Ovary (tissue), 9 donors: ENCODE results near the gene ANK2. TPM values are rescaled to one million over a fixed set of nuclear protein-coding genes. Genes with fewer than 3 reads are reported as not detected.
A peak's percentile ranks its signal among the peaks of the same experiment; 100 is the strongest.

ENCODE experiments used
- DNase-seq, 5 donors: peaks; one replicate each; pipeline ENCODE4 v3.0.0-alpha.2; 2019 to 2020
- H3K27ac ChIP-seq, 2 donors: fragments of 200-600 bp; one replicate each; pipeline versions ENCODE4 v1.5.1 to v1.8.0; 2019 to 2022
- H3K27me3 ChIP-seq: fragments of 200-600 bp; one replicate; pipeline ENCODE4 v1.8.0; 2022
- H3K36me3 ChIP-seq: fragments of 200-600 bp; sonication (generic); one replicate; pipeline ENCODE4 v1.5.1; 2019
- H3K4me1 ChIP-seq: one replicate; pipeline ENCODE4 v1.8.1; 2013; ENCODE audit warnings: mild to moderate bottlenecking, moderate library complexity; ENCODE audit not compliant: insufficient read depth
- H3K4me3 ChIP-seq: fragments of 200-600 bp; sonication (generic); one replicate; pipeline ENCODE4 v1.5.1; 2017
- H3K9me3 ChIP-seq, 2 donors: fragments of 200-600 bp in 1 of 2; sonication (generic) in 1 of 2; one replicate each; pipeline versions ENCODE4 v1.5.1 to v1.8.1; 2013 to 2019; ENCODE audit warnings: mild to moderate bottlenecking in 1 of 2, moderate library complexity in 1 of 2
- CTCF ChIP-seq, 3 donors: fragments of 450-650 bp in 2 of 3; fragments of 200-600 bp in 1 of 3; IDR thresholded peaks; one replicate each; pipeline versions ENCODE4 v1.5.1 to v1.8.0; 2016 to 2022; ENCODE audit warnings: antibody characterized with exemption in 3 of 3, mild to moderate bottlenecking in 1 of 3
- EP300 ChIP-seq: sonication (generic); formaldehyde crosslinking; IDR thresholded peaks from one replicate; pipeline ENCODE4 v1.6.1; 2017; ENCODE audit warnings: antibody characterized with exemption
- POLR2A ChIP-seq: fragments of 450-650 bp; IDR thresholded peaks from one replicate; pipeline ENCODE4 v1.6.1; 2017; ENCODE audit warnings: antibody characterized with exemption, mild to moderate bottlenecking, moderate library complexity
- WGBS, 3 donors: extraction: QIAGEN DNeasy Blood & Tissue Kit in 1 of 3; methylation state at CpG; one replicate each; pipeline versions ENCODE4 v1.1.5 to v1.1.7; 2013 to 2017; 5-methylcytosine and 5-hydroxymethylcytosine counted together
- intact Hi-C, 4 donors: fragments of 100-400 bp; cut with DNase I; formaldehyde crosslinking; loops; one replicate each; pipeline versions ENCODE4 v1.11.0 to v1.15.1; 2022 to 2023
- polyA plus RNA-seq, 2 donors: library from polyadenylated mRNA; stranded (reverse); fragments of 200-250 nt in 1 of 2; fragments of 350-450 nt in 1 of 2; fragmentation: Illumina TruSeq in 1 of 2; extraction: RNeasy Lipid Tissue Mini Kit (QIAGEN cat#74804) in 1 of 2; gene quantifications; one replicate each; pipeline ENCODE4 v1.2.3, GENCODE V29; 2013 to 2014
- total RNA-seq, 7 donors: library from RNA; depleted of rRNA in 2 of 7; stranded (reverse); fragments of >200 nt in 2 of 7; fragmentation: NEBNext Ultra II Directional in 3 of 7; extraction: Animal tissue kit (Norgen Biotek cat#: 25700) in 3 of 7; gene quantifications; one replicate each; pipeline versions ENCODE4 v1.1.0 to v1.2.4, GENCODE V29; 2016 to 2023
- donor health status: DM: no; HTN: no; CAD: no; lungs with moderate emphysema.
- donor health status: DM: no; HTN: no; CAD: no.
- donor health status: Bipolar disorder and iron deficiency.
- donor health status: DM: yes; HTN: yes; CAD: no.
- donor health status: DM: no; HTN: no; CAD: no.
- donor health status: DM: yes; HTN: yes; CAD: no.

The ANK2 gene
- total and polyA plus RNA-seq, 9 donors: 26.4 to 120 (median 66.9) TPM

- TF ChIP-seq CTCF (IDR thresholded peaks at IDR 0.05): no peak
- TF ChIP-seq EP300: no peak
- no peak for TF ChIP-seq POLR2A
- no peaks in the 10 kb centered on the region for H3K27me3 ChIP-seq
- H3K9me3 ChIP-seq: no peaks in the 10 kb centered on the region
- H3K27ac ChIP-seq: no peak overlapping the region
- H3K4me1 ChIP-seq: peaks cover 2% of the 10 kb centered on the region
- H3K4me3 ChIP-seq: no peak overlapping the region
- no peaks in the 10 kb centered on the region for H3K36me3 ChIP-seq
- DNase-seq: no peak
- intact Hi-C loops: no loop called here
- 30 to 63% (median 38%) methylated on average over 2 of the region's 2 CpGs for WGBS, 3 donors
Measured at GRCh38 chr4:113170805-113171468, 121.5 kb downstream of the ANK2 start.

DNA sequence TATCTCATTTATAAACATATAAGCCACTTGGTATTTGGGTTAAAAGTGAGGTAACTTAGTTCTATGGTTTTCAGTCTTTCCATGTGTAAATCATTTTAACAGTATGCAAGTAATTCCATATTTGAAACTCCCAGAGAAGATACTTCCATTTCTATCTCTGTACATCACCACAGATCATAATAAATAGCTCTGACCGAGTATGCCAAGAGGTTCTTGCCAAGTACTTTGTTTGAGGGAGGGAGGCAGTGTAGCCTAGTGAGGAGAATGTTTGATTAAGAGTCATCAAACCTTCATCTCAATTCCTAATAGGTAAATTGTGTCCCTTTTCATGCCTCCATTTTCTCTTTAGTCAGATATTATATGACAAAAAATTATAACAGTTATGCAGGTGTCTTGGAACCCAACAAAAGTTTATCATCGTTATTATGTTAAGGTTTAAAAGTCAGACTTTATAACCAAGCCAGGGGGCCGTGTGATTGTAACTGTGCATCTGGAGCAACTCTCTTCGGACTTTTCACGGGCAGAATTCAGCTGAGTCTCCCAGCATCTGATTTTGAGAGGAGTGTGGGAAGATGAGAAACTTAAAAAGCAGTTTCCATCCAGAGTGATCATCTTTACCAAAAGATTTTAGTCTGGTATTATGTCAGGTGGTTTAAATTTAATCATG, 123.8 kb downstream of the ANK2 start:
- Histone ChIP-seq H3K36me3 (no peaks in the 10 kb centered on the region), H3K9me3 (no peaks in the 10 kb centered on the region), H3K27me3 (no peaks in the 10 kb centered on the region), H3K27ac (no peak overlapping the region), H3K4me3 (no peak overlapping the region), H3K4me1 (peaks cover 2% of the 10 kb centered on the region)
- TF ChIP-seq CTCF (IDR thresholded peaks at IDR 0.05): no peak
- TF ChIP-seq EP300: no peak
- TF ChIP-seq POLR2A: no peak
- WGBS, 3 donors: 65 to 74% (median 69%) methylated on average over 5 of the region's 5 CpGs
- intact Hi-C loops: no loop called here
- DNase-seq: no peak

- 80 to 83% (median 80%) methylated on average over 3 of the region's 3 CpGs for WGBS, 3 donors
- no peak overlapping the region for H3K27ac ChIP-seq
Measured at GRCh38 chr4:113173793-113174264, 124.4 kb downstream of the ANK2 start.

DNA sequence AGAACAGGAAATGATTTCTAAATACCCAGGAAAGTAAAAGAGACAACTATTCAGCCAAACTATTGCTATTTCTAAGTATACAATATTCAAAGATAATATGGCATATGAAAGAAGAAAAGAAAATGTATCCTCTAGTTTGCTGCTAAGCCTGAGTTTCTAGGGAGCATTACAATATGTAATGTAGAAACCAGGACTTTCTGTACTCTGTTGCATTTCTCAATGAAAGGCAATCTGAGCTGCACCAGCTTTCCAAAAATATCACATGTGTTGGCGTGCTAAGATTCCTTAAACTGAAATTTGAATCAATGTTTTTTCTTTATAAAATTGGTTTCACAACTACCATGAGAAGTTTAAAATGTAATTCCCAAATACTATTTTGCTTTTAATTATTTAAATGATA, 129.6 kb downstream of the ANK2 start:
- intact Hi-C loops: no loop called here
- H3K27ac ChIP-seq: no peak overlapping the region
- H3K9me3 ChIP-seq: no peaks in the 10 kb centered on the region
- no peaks in the 10 kb centered on the region for H3K27me3 ChIP-seq
- no peak overlapping the region for H3K4me3 ChIP-seq
- 5 to 11% (median 7%) methylated on average over 1 of the region's 1 CpG for WGBS, 3 donors
- no peak for TF ChIP-seq CTCF (IDR thresholded peaks at IDR 0.05)
- TF ChIP-seq EP300: no peak
- TF ChIP-seq POLR2A: no peak
- H3K36me3 ChIP-seq: no peaks in the 10 kb centered on the region
- DNase-seq: peak in 1 of 5 donors; percentile 26
- peaks cover 11% of the 10 kb centered on the region for H3K4me1 ChIP-seq

More at GRCh38 chr4:113173793-113174264, 124.4 kb downstream of the ANK2 start:
- Histone ChIP-seq H3K9me3 (no peaks in the 10 kb centered on the region), H3K4me1 (peaks cover 4% of the 10 kb centered on the region), H3K4me3 (no peak overlapping the region), H3K27me3 (no peaks in the 10 kb centered on the region), H3K36me3 (no peaks in the 10 kb centered on the region)
- no peak for DNase-seq
- no peak for TF ChIP-seq POLR2A
- intact Hi-C loops: no loop called here

GRCh38 chr4:113179996-113180395, 130.5 kb downstream of the ANK2 start:
- no peak overlapping the region for H3K4me3 ChIP-seq
- no peak overlapping the region for H3K27ac ChIP-seq
- peaks cover 11% of the 10 kb centered on the region for H3K4me1 ChIP-seq
- no peaks in the 10 kb centered on the region for H3K36me3 ChIP-seq
- no peak for DNase-seq
- no peaks in the 10 kb centered on the region for H3K27me3 ChIP-seq
- intact Hi-C loops: no loop called here
- H3K9me3 ChIP-seq: no peaks in the 10 kb centered on the region
- WGBS, 3 donors: 13 to 30% (median 14%) methylated on average over 2 of the region's 2 CpGs
- TF ChIP-seq CTCF (IDR thresholded peaks at IDR 0.05): no peak
- no peak for TF ChIP-seq EP300
- no peak for TF ChIP-seq POLR2A
